MM.1S (cell line): ENCODE data around the gene ASB5.

ENCODE experiments used
- DNase-seq: peaks from one replicate; pipeline ENCODE4 v3.0.0-alpha.2; 2015
- H2AFZ ChIP-seq: fragments of 300-600 bp; sonication (generic); 2 replicates; pipeline ENCODE4 v1.6.0; 2016; ENCODE audit warnings: antibody characterized with exemption, low read length
- H3F3A ChIP-seq: fragments of 300-600 bp; sonication (generic); 2 replicates; pipeline ENCODE4 v1.6.1; 2016; ENCODE audit warnings: mild to moderate bottlenecking, antibody characterized with exemption, low read length, moderate library complexity, mixed read lengths; ENCODE audit not compliant: insufficient read depth
- H3K27ac ChIP-seq: fragments of 300-600 bp; sonication (generic); 2 replicates; pipeline ENCODE4 v1.5.1; 2016; ENCODE audit warnings: mild to moderate bottlenecking, low read length
- H3K27me3 ChIP-seq: fragments of 300-600 bp; sonication (generic); replicated peaks from 2 replicates; pipeline ENCODE4 v1.6.0; 2016; ENCODE audit warnings: low read length; ENCODE audit not compliant: insufficient read depth
- H3K36me3 ChIP-seq: fragments of 300-600 bp; sonication (generic); replicated peaks from 2 replicates; pipeline ENCODE4 v1.6.1; 2016; ENCODE audit warnings: mild to moderate bottlenecking, low read length, mixed read lengths; ENCODE audit not compliant: insufficient read depth
- H3K4me1 ChIP-seq: fragments of 300-600 bp; sonication (generic); 2 replicates; pipeline ENCODE4 v1.6.1; 2016; ENCODE audit warnings: low read length, mixed read lengths
- H3K4me2 ChIP-seq: fragments of 300-600 bp; sonication (generic); 2 replicates; pipeline ENCODE4 v1.6.0; 2016; ENCODE audit warnings: low read depth, low read length
- H3K4me3 ChIP-seq: fragments of 300-600 bp; sonication (generic); 2 replicates; pipeline ENCODE4 v1.5.1; 2016; ENCODE audit warnings: low read length, mixed read lengths
- H3K79me2 ChIP-seq: fragments of 300-600 bp; sonication (generic); 2 replicates; pipeline ENCODE4 v1.6.1; 2016; ENCODE audit warnings: mixed run types, low read length, mixed read lengths
- H3K9ac ChIP-seq: fragments of 300-600 bp; sonication (generic); 2 replicates; pipeline ENCODE4 v1.6.1; 2016; ENCODE audit warnings: low read length, mixed read lengths
- H3K9me2 ChIP-seq: fragments of 300-600 bp; sonication (generic); replicated peaks from 2 replicates; pipeline ENCODE4 v1.6.1; 2016; ENCODE audit warnings: mild to moderate bottlenecking, low read length, mixed read lengths; ENCODE audit not compliant: insufficient read depth
- H3K9me3 ChIP-seq: fragments of 300-600 bp; sonication (generic); replicated peaks from 2 replicates; pipeline ENCODE4 v1.6.1; 2016; ENCODE audit warnings: mild to moderate bottlenecking, low read length, mixed read lengths; ENCODE audit not compliant: insufficient read depth
- H4K20me1 ChIP-seq: fragments of 300-600 bp; sonication (generic); 2 replicates; pipeline ENCODE4 v1.6.1; 2016; ENCODE audit warnings: mild to moderate bottlenecking, low read length, moderate library complexity, mixed read lengths; ENCODE audit not compliant: insufficient read depth
- EZH2 ChIP-seq: fragments of 300-600 bp; sonication (generic); optimal IDR thresholded peaks from 2 replicates; pipeline ENCODE3; 2017; ENCODE audit warnings: low read depth, mild to moderate bottlenecking, antibody characterized with exemption, low read length, mixed read lengths
- EZH2phosphoT487 ChIP-seq: fragments of 300-600 bp; sonication (generic); IDR thresholded peaks from 2 replicates; pipeline ENCODE4 v1.6.1; 2018; ENCODE audit warnings: antibody characterized with exemption, low read length
- TF ChIP-seq, protein P1 (sequence below): fragments of 300-600 bp; sonication (generic); IDR thresholded peaks from 2 replicates; pipeline ENCODE4 v1.5.1; 2016; ENCODE audit warnings: antibody characterized with exemption, low read length, mixed read lengths

Gene ASB5

DNA sequence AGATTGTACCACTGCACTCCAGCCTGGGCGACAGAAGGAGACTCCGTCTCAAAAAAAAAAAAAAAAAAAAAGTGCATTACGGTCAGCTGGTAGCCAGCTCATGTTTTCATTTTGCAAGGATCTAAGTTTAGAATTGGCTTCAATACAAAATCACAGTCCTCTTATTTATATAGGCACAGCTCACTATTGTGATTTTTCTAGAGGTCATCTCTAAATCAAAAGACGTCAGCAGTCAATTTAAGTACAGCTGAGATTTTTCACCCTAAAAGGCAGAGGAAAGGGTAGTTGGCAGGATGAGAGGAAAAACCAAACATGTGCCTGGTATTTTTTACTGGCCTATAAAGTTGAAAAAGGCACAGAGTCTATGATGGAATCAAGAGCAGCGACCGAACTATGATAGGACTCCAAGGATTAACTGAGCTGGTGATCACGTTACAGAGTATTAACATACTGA, 30.8 kb downstream of the ASB5 start:
- H3K79me2 ChIP-seq = no peaks in the 10 kb centered on the region

DNA sequence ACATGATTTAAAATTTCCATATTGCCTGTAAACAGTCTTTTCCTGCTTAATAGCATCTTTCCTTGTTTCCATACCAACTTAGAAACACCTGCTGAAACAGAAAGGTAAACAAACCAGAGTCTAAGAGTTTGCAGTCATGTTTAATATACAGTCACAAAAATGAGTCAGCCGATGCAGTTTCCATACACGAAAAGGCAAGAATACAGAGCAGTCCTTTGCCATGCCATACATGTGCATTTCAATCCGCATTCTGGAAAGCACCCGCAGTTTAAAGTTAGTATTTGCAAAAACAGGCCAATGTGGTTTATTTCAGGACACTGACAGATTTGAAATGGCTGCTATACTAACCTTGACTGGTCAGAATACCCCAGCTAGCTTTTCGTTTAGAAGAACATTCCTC, 32.1 kb downstream of the ASB5 start:
- Histone ChIP-seq H3K9me2 (no peaks in the 10 kb centered on the region), H4K20me1 (no peaks in the 10 kb centered on the region), H3K27ac (peak overlapping the region; percentile 78), H3K27me3 (no peaks in the 10 kb centered on the region), H3K4me2 (peak overlapping the region; percentile 72), H3K9me3 (no peaks in the 10 kb centered on the region), H3F3A (peaks cover 6% of the 10 kb centered on the region; the same call in 1 of the 2 replicates), H3K36me3 (no peaks in the 10 kb centered on the region), H3K4me1 (peaks cover 15% of the 10 kb centered on the region), H3K4me3 (peak overlapping the region; percentile 52), H2AFZ (peak overlapping the region; percentile 4), H3K79me2 (no peaks in the 10 kb centered on the region), H3K9ac (peak overlapping the region; percentile 51)
- no peak for TF ChIP-seq EZH2
- TF ChIP-seq, protein P1, sequence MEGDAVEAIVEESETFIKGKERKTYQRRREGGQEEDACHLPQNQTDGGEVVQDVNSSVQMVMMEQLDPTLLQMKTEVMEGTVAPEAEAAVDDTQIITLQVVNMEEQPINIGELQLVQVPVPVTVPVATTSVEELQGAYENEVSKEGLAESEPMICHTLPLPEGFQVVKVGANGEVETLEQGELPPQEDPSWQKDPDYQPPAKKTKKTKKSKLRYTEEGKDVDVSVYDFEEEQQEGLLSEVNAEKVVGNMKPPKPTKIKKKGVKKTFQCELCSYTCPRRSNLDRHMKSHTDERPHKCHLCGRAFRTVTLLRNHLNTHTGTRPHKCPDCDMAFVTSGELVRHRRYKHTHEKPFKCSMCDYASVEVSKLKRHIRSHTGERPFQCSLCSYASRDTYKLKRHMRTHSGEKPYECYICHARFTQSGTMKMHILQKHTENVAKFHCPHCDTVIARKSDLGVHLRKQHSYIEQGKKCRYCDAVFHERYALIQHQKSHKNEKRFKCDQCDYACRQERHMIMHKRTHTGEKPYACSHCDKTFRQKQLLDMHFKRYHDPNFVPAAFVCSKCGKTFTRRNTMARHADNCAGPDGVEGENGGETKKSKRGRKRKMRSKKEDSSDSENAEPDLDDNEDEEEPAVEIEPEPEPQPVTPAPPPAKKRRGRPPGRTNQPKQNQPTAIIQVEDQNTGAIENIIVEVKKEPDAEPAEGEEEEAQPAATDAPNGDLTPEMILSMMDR = no peak
- no peak for TF ChIP-seq EZH2phosphoT487
- peak; percentile 36 for DNase-seq

More for the DNA sequence above, 30.8 kb downstream of the ASB5 start:
- Histone ChIP-seq H3K27me3 (no peaks in the 10 kb centered on the region), H3K4me3 (no peak overlapping the region), H3K36me3 (no peaks in the 10 kb centered on the region), H3F3A (peaks cover 6% of the 10 kb centered on the region; the same call in 1 of the 2 replicates), H3K4me1 (peaks cover 15% of the 10 kb centered on the region), H4K20me1 (no peaks in the 10 kb centered on the region), H3K27ac (no peak overlapping the region), H3K4me2 (no peak overlapping the region), H3K9me3 (no peaks in the 10 kb centered on the region), H3K9ac (no peak overlapping the region), H2AFZ (no peak overlapping the region), H3K9me2 (no peaks in the 10 kb centered on the region)
- TF ChIP-seq EZH2 = no peak
- TF ChIP-seq, protein P1 = no peak
- TF ChIP-seq EZH2phosphoT487 = no peak
- no peak for DNase-seq

DNA sequence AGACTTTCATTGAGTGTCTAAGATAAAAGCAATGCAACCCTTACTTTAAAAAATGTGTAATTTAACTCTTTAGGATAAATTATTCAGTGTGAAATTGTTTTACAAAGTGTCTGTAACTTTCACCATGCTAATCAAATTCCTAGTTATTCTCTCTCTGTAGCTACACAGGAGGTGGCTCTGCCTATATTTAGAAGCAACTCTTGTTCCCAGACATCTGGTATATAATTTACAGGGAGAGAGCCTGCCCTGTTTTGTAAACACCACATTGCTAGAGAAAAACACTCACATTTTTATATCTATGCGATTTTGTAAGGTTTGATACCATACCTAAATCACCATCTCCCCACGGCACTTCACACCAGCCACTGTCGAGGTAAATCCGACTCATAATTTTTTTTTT, 38.2 kb downstream of the ASB5 start:
- Histone ChIP-seq H4K20me1 (no peaks in the 10 kb centered on the region), H3K9ac (no peak overlapping the region), H3K4me2 (no peak overlapping the region), H3K4me1 (no peaks in the 10 kb centered on the region), H3K27ac (no peak overlapping the region), H3K9me2 (no peaks in the 10 kb centered on the region), H3K27me3 (no peaks in the 10 kb centered on the region), H3K4me3 (no peak overlapping the region), H3K9me3 (no peaks in the 10 kb centered on the region), H3K36me3 (no peaks in the 10 kb centered on the region), H2AFZ (no peak overlapping the region), H3K79me2 (no peaks in the 10 kb centered on the region), H3F3A (no peaks in the 10 kb centered on the region)
- DNase-seq = no peak
- TF ChIP-seq EZH2 (no peak), EZH2phosphoT487 (no peak)
- TF ChIP-seq, protein P1 = no peak
